ENCODE measurements around the gene REEP1. TPM values are rescaled to one million over a fixed set of nuclear protein-coding genes. Genes with fewer than 3 reads are reported as not detected.

REEP1 gene
- total and polyA plus RNA-seq, 2 donors (not counting 1 experiment from before 2014, with no cell fraction given) = not detected

DNA sequence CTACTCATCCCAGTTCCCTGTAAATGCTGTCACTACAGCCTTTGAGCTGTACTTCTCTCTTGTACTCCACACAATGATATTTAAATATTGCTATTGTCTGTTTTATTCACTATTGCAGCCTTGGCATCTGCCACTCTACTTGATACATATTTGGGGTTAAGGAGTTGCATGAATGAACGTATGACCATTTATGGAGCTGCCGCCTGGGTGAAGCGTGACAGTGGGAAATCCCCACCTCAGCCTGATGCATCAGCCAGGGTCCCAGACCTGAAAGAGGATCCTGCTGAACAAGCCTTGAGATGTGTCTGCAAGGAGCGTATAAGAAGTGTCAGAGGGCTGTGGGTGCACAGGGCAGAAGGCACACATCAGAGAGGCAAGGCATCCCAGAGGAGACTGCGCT lies 99.1 kb downstream of the REEP1 start:
- Mint-ChIP-seq H3K27me3 (no peaks in the 10 kb centered on the region), H3K27ac (peak overlapping the region; percentile 67), H3K9me3 (ENCODE audit: insufficient read depth) (no peaks in the 10 kb centered on the region), H3K4me1 (peaks cover 53% of the 10 kb centered on the region), H3K4me3 (peak overlapping the region; percentile 32)
- TF ChIP-seq, protein P1, sequence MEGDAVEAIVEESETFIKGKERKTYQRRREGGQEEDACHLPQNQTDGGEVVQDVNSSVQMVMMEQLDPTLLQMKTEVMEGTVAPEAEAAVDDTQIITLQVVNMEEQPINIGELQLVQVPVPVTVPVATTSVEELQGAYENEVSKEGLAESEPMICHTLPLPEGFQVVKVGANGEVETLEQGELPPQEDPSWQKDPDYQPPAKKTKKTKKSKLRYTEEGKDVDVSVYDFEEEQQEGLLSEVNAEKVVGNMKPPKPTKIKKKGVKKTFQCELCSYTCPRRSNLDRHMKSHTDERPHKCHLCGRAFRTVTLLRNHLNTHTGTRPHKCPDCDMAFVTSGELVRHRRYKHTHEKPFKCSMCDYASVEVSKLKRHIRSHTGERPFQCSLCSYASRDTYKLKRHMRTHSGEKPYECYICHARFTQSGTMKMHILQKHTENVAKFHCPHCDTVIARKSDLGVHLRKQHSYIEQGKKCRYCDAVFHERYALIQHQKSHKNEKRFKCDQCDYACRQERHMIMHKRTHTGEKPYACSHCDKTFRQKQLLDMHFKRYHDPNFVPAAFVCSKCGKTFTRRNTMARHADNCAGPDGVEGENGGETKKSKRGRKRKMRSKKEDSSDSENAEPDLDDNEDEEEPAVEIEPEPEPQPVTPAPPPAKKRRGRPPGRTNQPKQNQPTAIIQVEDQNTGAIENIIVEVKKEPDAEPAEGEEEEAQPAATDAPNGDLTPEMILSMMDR (IDR thresholded peaks at IDR 0.05) = no peak
- TF ChIP-seq EZH2 (IDR thresholded peaks at IDR 0.05; ENCODE audit: borderline replicate concordance, insufficient read depth, low read depth, low read length, poor library complexity, severe bottlenecking) = no peak
- no peaks in the 10 kb centered on the region for H3K27me3 ChIP-seq (replicated peaks in 1 of 4; ENCODE audit: control extremely low read depth in 1 of 4, control insufficient read depth in 3 of 4, insufficient read depth in 4 of 4, low read length in 3 of 4)
- 16% methylated on average over 5 of the region's 5 CpGs for WGBS (ENCODE audit: insufficient coverage)
- DNase-seq (peak; percentile 92), ATAC-seq (ENCODE audit: low read depth) (peak; percentile 98)
- POLR2A ChIA-PET = interaction anchor here (0.6 to 1.3 kb wide), 4 partner anchors 13 to 204 kb away, joined by 3 to 9 read pairs (median 3); no protein-coding TSS in a partner anchor
- no peak overlapping the region for H3K4me3 ChIP-seq (ENCODE audit: control extremely low read depth in 1 of 5, extremely low read depth in 1 of 5, insufficient read depth in 1 of 5, low read depth in 2 of 5, low read length in 4 of 5)
- H3K9me3 ChIP-seq (ENCODE audit: control extremely low read depth in 1 of 3, control insufficient read depth in 2 of 3, insufficient read depth in 1 of 3, low read length in 2 of 3) = peaks cover 0 to 3% (median 0%) of the 10 kb centered on the region in 3 donors
- no peaks in the 10 kb centered on the region for H4K20me1 ChIP-seq (ENCODE audit: control insufficient read depth, insufficient read depth, low read length, poor library complexity, severe bottlenecking)
- H3K4me2 ChIP-seq (replicated peaks; ENCODE audit: low read depth, low read length, poor library complexity, severe bottlenecking) = peak overlapping the region; percentile 43
- CTCF ChIA-PET = interaction anchor here (1.0 to 2.1 kb wide), 5 partner anchors 11 to 121 kb away, joined by 3 to 20 read pairs (median 4); no protein-coding TSS in a partner anchor
- no peaks in the 10 kb centered on the region for H3K36me3 ChIP-seq (replicated peaks in 1 of 2; ENCODE audit: control extremely low read depth in 1 of 2, control insufficient read depth in 1 of 2, extremely low read depth in 1 of 2, insufficient read depth in 2 of 2, low read length in 1 of 2)
- intact Hi-C loops (cut with micrococcal nuclease) = loop anchor here (1.0 kb wide), 2 partner anchors 13 to 43 kb away; partner anchors contain the start of gene IMMT
- H3K79me2 ChIP-seq (ENCODE audit: control insufficient read depth, insufficient read depth, low read length) = no peaks in the 10 kb centered on the region
- no peak overlapping the region for H3K9ac ChIP-seq (ENCODE audit: low read length)
- H2AFZ ChIP-seq (ENCODE audit: insufficient read depth, low read depth, low read length, poor library complexity, severe bottlenecking) = no peak overlapping the region
- H3K27ac ChIP-seq (ENCODE audit: low read length in 2 of 2) = no peak overlapping the region
- H3K4me1 ChIP-seq (ENCODE audit: control insufficient read depth in 2 of 2, insufficient read depth in 2 of 2, low read length in 2 of 2) = peaks cover 56 to 57% of the 10 kb centered on the region in 2 donors

DNA sequence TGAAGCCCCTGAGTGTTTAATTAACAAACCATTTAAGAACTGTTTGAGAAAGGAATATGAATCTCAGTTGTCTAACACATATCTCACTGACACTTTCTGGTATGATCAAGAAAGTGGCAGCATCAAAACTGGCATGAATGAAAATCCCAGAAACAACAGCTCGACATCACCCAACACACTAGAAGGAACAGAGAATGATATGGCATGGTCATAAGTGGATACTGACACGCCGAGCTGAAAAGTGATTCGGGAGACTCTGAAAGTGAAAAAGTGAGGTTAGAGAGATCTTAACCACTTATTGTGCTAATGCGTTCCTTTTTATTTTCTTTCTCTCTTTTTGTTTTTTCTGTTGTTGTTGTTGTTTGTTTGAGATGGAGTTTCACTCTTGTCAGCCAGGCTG lies 100.3 kb downstream of the REEP1 start:
- Mint-ChIP-seq H3K27me3 (no peaks in the 10 kb centered on the region), H3K27ac (no peak overlapping the region), H3K4me1 (peaks cover 41% of the 10 kb centered on the region), H3K9me3 (ENCODE audit: insufficient read depth) (no peaks in the 10 kb centered on the region), H3K4me3 (no peak overlapping the region)
- Histone ChIP-seq H2AFZ (ENCODE audit: insufficient read depth, low read depth, low read length, poor library complexity, severe bottlenecking) (no peak overlapping the region), H3K36me3 (replicated peaks in 1 of 2; ENCODE audit: control extremely low read depth in 1 of 2, control insufficient read depth in 1 of 2, extremely low read depth in 1 of 2, insufficient read depth in 2 of 2, low read length in 1 of 2) (no peaks in the 10 kb centered on the region), H4K20me1 (ENCODE audit: control insufficient read depth, insufficient read depth, low read length, poor library complexity, severe bottlenecking) (no peaks in the 10 kb centered on the region), H3K9ac (ENCODE audit: low read length) (no peak overlapping the region), H3K4me3 (ENCODE audit: control extremely low read depth in 1 of 5, extremely low read depth in 1 of 5, insufficient read depth in 1 of 5, low read depth in 2 of 5, low read length in 4 of 5) (no peak overlapping the region), H3K9me3 (ENCODE audit: control extremely low read depth in 1 of 3, control insufficient read depth in 2 of 3, insufficient read depth in 1 of 3, low read length in 2 of 3) (peaks cover 0 to 3% (median 0%) of the 10 kb centered on the region in 3 donors), H3K27me3 (replicated peaks in 1 of 4; ENCODE audit: control extremely low read depth in 1 of 4, control insufficient read depth in 3 of 4, insufficient read depth in 4 of 4, low read length in 3 of 4) (no peaks in the 10 kb centered on the region), H3K27ac (ENCODE audit: low read length in 2 of 2) (no peak overlapping the region), H3K4me2 (replicated peaks; ENCODE audit: low read depth, low read length, poor library complexity, severe bottlenecking) (no peak overlapping the region), H3K79me2 (ENCODE audit: control insufficient read depth, insufficient read depth, low read length) (no peaks in the 10 kb centered on the region), H3K4me1 (ENCODE audit: control insufficient read depth in 2 of 2, insufficient read depth in 2 of 2, low read length in 2 of 2) (peaks cover 46 to 51% of the 10 kb centered on the region in 2 donors)
- POLR2A ChIA-PET = interaction anchor here (1.3 kb wide), 1 partner anchor 15 kb away, joined by 3 read pairs; no protein-coding TSS in a partner anchor
- no peak for ATAC-seq (ENCODE audit: low read depth)
- intact Hi-C loops (cut with micrococcal nuclease) = no loop called here
- TF ChIP-seq, protein P1 (IDR thresholded peaks at IDR 0.05) = no peak
- no peak for TF ChIP-seq EZH2 (IDR thresholded peaks at IDR 0.05; ENCODE audit: borderline replicate concordance, insufficient read depth, low read depth, low read length, poor library complexity, severe bottlenecking)
- CTCF ChIA-PET = interaction anchor here (1.3 to 2.1 kb wide), 3 partner anchors 10 to 122 kb away, joined by 3 to 20 read pairs (median 4); no protein-coding TSS in a partner anchor
- no peak for DNase-seq
- WGBS (ENCODE audit: insufficient coverage) = no CpG with 5 or more reads among the region's 5 CpGs

All from B cell (primary cell).